Neuron (in vitro differentiated cells): ENCODE results near the gene SLC22A7.
"Not testable (repeated sequence)": the region's sequence is repeated elsewhere in the genome, so short reads cannot be mapped to it uniquely, and the experiment has no call there.

Source experiments
- H2AFZ ChIP-seq: one replicate; pipeline ENCODE4 v1.6.1; 2013; ENCODE audit warnings: low read depth, mild to moderate bottlenecking, inconsistent platforms, low read length, moderate library complexity
- H3K27me3 ChIP-seq: one replicate; pipeline ENCODE4 v1.6.1; 2013; ENCODE audit warnings: low read length; ENCODE audit not compliant: insufficient read depth
- H3K36me3 ChIP-seq: one replicate; pipeline ENCODE4 v1.6.1; 2013; ENCODE audit warnings: low read length; ENCODE audit not compliant: insufficient read depth
- H3K4me1 ChIP-seq: one replicate; pipeline ENCODE4 v1.6.1; 2013; ENCODE audit warnings: low read length; ENCODE audit not compliant: insufficient read depth
- H3K4me3 ChIP-seq: 2 replicates; pipeline ENCODE4 v1.5.1; 2013; ENCODE audit warnings: mild to moderate bottlenecking, low read length, moderate library complexity
- H3K9me3 ChIP-seq: one replicate; pipeline ENCODE4 v1.6.1; 2013; ENCODE audit warnings: low read length

The SLC22A7 gene

GRCh38 chr6:43292341-43292740 lies 5.7 kb upstream of the SLC22A7 start:
- no peak overlapping the region for H2AFZ ChIP-seq

GRCh38 chr6:43292763-43293318 lies 5.2 kb upstream of the SLC22A7 start:
- Histone ChIP-seq H3K36me3 (no peaks in the 10 kb centered on the region), H3K4me1 (peaks cover 12% of the 10 kb centered on the region), H3K9me3 (no peaks in the 10 kb centered on the region), H3K4me3 (no peak overlapping the region), H2AFZ (no peak overlapping the region), H3K27me3 (peaks cover 3% of the 10 kb centered on the region)

More at GRCh38 chr6:43292341-43292740, 5.7 kb upstream of the SLC22A7 start:
- no peak overlapping the region for H3K4me3 ChIP-seq
- peaks cover 7% of the 10 kb centered on the region for H3K4me1 ChIP-seq
- H3K9me3 ChIP-seq = no peaks in the 10 kb centered on the region
- H3K36me3 ChIP-seq = no peaks in the 10 kb centered on the region
- peaks cover 3% of the 10 kb centered on the region for H3K27me3 ChIP-seq

DNA sequence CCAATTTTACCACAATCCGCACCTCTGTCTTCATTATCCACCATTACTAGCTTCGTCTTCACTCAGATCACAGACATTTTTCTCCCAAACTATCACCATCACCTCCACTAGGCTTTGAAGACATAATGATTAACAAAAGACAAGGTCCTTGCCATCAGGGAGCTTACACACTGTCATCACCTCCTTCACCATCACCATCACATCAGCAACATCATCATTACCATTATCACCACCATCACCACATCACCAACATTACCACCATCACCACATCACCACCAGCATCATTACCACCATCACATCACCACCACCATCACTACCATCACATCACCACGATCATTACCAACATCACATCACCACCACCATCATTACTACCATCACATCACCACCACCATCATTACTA lies 4.4 kb upstream of the SLC22A7 start:
- Histone ChIP-seq H3K27me3 (peaks cover 3% of the 10 kb centered on the region), H3K4me1 (peaks cover 12% of the 10 kb centered on the region), H3K4me3 (no peak overlapping the region), H3K9me3 (no peaks in the 10 kb centered on the region), H3K36me3 (no peaks in the 10 kb centered on the region), H2AFZ (no peak overlapping the region)

DNA sequence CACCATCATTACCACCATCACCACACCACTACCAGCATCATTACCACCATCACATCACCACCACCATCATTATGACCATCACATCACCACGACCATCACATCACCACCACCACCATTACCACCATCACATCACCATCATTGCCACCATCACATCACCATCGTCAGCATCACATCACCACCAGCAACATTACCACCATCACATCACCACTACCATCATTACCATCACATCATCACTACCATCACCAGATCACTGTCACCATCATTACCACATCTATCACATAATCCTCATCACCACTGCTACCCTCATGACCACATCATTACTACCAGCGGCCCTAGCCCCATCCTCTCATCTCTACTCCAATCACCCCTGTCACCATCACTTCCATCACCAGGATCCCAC lies 3.5 kb upstream of the SLC22A7 start:
- Histone ChIP-seq H3K27me3 (peaks cover 9% of the 10 kb centered on the region), H2AFZ (no peak overlapping the region), H3K4me1 (peaks cover 12% of the 10 kb centered on the region), H3K36me3 (no peaks in the 10 kb centered on the region), H3K4me3 (no peak overlapping the region), H3K9me3 (no peaks in the 10 kb centered on the region)

DNA sequence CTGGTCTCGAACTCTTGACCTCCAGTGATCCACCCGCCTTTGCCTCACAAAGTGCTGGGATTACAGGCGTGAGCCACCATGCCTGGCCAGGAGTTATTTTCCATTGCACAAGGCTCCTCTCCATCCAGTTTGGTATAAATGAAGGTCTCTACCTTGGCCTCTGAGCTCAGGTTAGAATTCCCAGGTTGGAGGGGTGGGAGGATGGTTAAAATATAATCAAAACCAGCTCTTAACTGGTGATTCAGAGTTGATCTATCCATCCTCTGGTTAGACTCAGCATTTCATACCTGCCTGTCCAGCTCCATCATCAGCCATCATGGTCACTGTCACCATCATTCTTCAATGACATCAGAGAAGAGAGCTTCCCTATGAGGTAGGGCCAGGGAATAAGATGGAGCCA lies 2.6 kb upstream of the SLC22A7 start:
- H2AFZ ChIP-seq = no peak overlapping the region
- H3K4me3 ChIP-seq = no peak overlapping the region
- H3K4me1 ChIP-seq = peaks cover 12% of the 10 kb centered on the region
- peaks cover 13% of the 10 kb centered on the region for H3K27me3 ChIP-seq
- H3K36me3 ChIP-seq = no peaks in the 10 kb centered on the region
- H3K9me3 ChIP-seq = no peaks in the 10 kb centered on the region

DNA sequence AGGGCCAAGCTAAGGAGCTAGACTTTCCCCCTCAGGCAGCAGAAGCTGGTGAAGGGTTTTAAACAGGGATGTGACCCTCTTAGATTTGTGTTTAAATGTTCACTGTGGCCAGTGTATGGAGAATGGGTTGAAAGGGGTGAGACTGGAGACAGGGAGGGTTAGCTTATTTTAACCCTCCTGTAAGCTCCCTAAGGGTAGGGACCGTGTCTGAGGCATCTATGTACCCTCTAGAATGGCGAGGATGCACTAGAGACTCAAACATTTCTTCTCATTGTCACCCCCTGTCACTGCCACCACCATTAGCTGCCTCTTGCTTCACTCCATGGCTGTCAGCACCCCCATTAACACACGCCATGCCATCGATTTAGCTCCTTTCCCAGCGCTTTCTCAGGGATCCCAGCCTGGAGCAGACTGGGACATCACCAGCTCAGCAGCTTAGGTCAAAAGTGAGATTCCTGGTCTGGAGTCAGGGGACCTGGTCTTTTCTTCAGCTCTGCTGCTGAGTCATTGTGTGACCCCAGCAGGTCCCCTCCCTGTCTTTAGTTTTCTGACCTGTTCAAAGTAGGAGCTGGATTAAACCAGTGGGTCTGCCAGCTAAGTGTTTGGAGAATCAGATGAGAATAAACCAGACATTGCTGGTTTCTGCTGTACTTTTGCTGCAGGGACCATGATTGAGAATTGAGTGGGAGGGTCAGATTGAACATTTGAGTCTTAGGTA lies 1.1 kb upstream of the SLC22A7 start:
- H3K9me3 ChIP-seq = no peaks in the 10 kb centered on the region
- peaks cover 18% of the 10 kb centered on the region for H3K27me3 ChIP-seq
- no peaks in the 10 kb centered on the region for H3K36me3 ChIP-seq
- H3K4me1 ChIP-seq = peaks cover 12% of the 10 kb centered on the region
- H2AFZ ChIP-seq = no peak overlapping the region
- H3K4me3 ChIP-seq = no peak overlapping the region

- no peaks in the 10 kb centered on the region for H3K36me3 ChIP-seq
Measured at GRCh38 chr6:43298565-43299337, 691 bp downstream of the SLC22A7 start.

DNA sequence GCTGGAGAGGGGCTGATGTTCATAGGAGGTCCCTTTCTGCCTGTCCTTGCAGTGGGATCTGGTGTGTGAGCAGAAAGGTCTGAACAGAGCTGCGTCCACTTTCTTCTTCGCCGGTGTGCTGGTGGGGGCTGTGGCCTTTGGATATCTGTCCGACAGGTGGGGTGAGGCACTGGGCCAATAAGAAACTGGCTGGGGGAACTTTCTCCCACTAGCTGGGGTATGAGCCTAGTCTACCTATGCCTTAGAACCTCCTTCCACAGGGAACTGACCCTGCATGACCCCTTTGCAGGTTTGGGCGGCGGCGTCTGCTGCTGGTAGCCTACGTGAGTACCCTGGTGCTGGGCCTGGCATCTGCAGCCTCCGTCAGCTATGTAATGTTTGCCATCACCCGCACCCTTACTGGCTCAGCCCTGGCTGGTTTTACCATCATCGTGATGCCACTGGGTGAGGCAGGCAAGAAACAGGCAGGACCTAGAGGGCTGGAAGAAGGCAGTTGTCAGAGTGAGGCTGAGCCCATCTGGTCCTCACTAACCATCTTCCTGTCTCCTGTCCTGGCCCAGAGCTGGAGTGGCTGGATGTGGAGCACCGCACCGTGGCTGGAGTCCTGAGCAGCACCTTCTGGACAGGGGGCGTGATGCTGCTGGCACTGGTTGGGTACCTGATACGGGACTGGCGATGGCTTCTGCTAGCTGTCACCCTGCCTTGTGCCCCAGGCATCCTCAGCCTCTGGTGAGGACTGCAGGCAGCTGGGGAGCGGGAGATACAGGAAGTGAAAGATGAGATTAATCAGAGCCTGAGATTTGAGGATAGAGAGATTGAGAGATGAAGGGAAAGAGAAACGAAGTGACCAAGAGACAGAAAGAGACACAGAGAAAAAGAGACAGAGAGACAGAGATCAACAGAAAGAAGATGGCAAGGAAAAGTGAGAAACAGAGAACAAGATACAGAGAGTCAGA lies 1.6 kb downstream of the SLC22A7 start:
- Histone ChIP-seq H2AFZ (no peak overlapping the region), H3K9me3 (no peaks in the 10 kb centered on the region), H3K4me1 (peaks cover 12% of the 10 kb centered on the region), H3K27me3 (peaks cover 25% of the 10 kb centered on the region), H3K4me3 (no peak overlapping the region), H3K36me3 (no peaks in the 10 kb centered on the region)

More at GRCh38 chr6:43298565-43299337, 691 bp downstream of the SLC22A7 start:
- H3K9me3 ChIP-seq = no peaks in the 10 kb centered on the region
- no peak overlapping the region for H3K4me3 ChIP-seq
- H2AFZ ChIP-seq = no peak overlapping the region
- peaks cover 12% of the 10 kb centered on the region for H3K4me1 ChIP-seq
- H3K27me3 ChIP-seq = peaks cover 22% of the 10 kb centered on the region

- Histone ChIP-seq H2AFZ (no peak overlapping the region), H3K4me1 (peaks cover 12% of the 10 kb centered on the region), H3K4me3 (no peak overlapping the region), H3K27me3 (peaks cover 27% of the 10 kb centered on the region), H3K36me3 (no peaks in the 10 kb centered on the region), H3K9me3 (no peaks in the 10 kb centered on the region)
Measured at GRCh38 chr6:43301081-43301870, 3.2 kb downstream of the SLC22A7 start.

- Histone ChIP-seq H3K36me3 (no peaks in the 10 kb centered on the region), H2AFZ (no peak overlapping the region), H3K9me3 (no peaks in the 10 kb centered on the region), H3K4me1 (peaks cover 5% of the 10 kb centered on the region), H3K4me3 (no peak overlapping the region), H3K27me3 (peaks cover 32% of the 10 kb centered on the region)
Measured at GRCh38 chr6:43302126-43302525, 4.1 kb downstream of the SLC22A7 start.

- not testable (repeated sequence) for H3K4me3 ChIP-seq, H2AFZ ChIP-seq, H3K4me1 ChIP-seq, H3K9me3 ChIP-seq, H3K36me3 ChIP-seq
- H3K27me3 ChIP-seq = peaks cover 40% of the 10 kb centered on the region
Measured at GRCh38 chr6:43303006-43303405, 4.9 kb downstream of the SLC22A7 start.

DNA sequence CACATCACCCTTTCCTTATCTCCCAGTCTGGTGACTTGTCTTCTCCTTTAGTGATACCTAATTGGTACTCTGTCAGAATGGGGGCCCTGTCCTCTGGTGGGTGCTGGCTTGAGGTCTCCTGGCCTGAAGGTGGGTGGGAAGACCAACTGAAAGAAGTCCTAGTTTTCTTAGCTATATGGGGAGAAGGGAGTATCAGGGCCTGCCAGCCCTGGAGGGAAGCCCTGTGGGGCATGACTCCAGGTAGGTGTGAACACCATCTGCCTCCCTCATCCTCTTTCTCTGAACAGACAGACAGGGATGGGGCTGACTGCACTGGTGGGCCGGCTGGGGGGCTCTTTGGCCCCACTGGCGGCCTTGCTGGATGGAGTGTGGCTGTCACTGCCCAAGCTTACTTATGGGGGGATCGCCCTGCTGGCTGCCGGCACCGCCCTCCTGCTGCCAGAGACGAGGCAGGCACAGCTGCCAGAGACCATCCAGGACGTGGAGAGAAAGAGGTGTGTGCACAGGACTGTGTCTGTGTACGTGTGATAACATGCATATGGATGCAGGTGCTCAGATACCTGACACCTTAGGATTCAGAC lies 5.8 kb downstream of the SLC22A7 start:
- no peak overlapping the region for H2AFZ ChIP-seq
- no peaks in the 10 kb centered on the region for H3K4me1 ChIP-seq
- no peaks in the 10 kb centered on the region for H3K9me3 ChIP-seq
- no peaks in the 10 kb centered on the region for H3K36me3 ChIP-seq
- peaks cover 47% of the 10 kb centered on the region for H3K27me3 ChIP-seq
- no peak overlapping the region for H3K4me3 ChIP-seq
